Tibial nerve (tissue), 4 donors: ENCODE data around the gene DNMT3B. TPM values are rescaled to one million over a fixed set of nuclear protein-coding genes. Genes with fewer than 3 reads are reported as not detected.

Experiments
- DNase-seq, 2 donors: peaks; one replicate each; pipeline ENCODE4 v3.0.0-alpha.2; 2019; ENCODE audit warnings: low spot score in 2 of 2
- H3K27ac ChIP-seq, 4 donors: fragments of 200-600 bp; sonication (generic) in 3 of 4; one replicate each; pipeline ENCODE4 v1.5.1; 2017 to 2019; ENCODE audit warnings: mild to moderate bottlenecking in 1 of 4
- H3K27me3 ChIP-seq, 2 donors: fragments of 200-600 bp; sonication (generic) in 1 of 2; one replicate each; pipeline versions ENCODE4 v1.5.1 to v1.6.0; 2017 to 2019
- H3K36me3 ChIP-seq, 3 donors: fragments of 200-600 bp; sonication (generic); one replicate each; pipeline ENCODE4 v1.5.1; 2018 to 2019
- H3K4me1 ChIP-seq, 4 donors: fragments of 200-600 bp; sonication (generic) in 3 of 4; one replicate each; pipeline ENCODE4 v1.5.1; 2017 to 2019
- H3K4me3 ChIP-seq, 4 donors: fragments of 200-600 bp; sonication (generic) in 3 of 4; one replicate each; pipeline ENCODE4 v1.5.1; 2017 to 2019; ENCODE audit warnings: mild to moderate bottlenecking in 1 of 4, moderate library complexity in 1 of 4
- H3K9me3 ChIP-seq, 4 donors: fragments of 200-600 bp; sonication (generic) in 3 of 4; one replicate each; pipeline ENCODE4 v1.5.1; 2017 to 2019
- EP300 ChIP-seq, 2 donors: sonication (generic); formaldehyde crosslinking; IDR thresholded peaks; one replicate each; pipeline ENCODE4 v1.6.1; 2017; ENCODE audit warnings: antibody characterized with exemption in 2 of 2, mild to moderate bottlenecking in 1 of 2
- POLR2A ChIP-seq, 2 donors: fragments of 450-650 bp; IDR thresholded peaks; one replicate each; pipeline ENCODE4 v1.6.1; 2017; ENCODE audit warnings: antibody characterized with exemption in 2 of 2, mild to moderate bottlenecking in 2 of 2, moderate library complexity in 2 of 2
- WGBS, 2 donors: methylation state at CpG; one replicate each; pipeline ENCODE4 v1.1.5; 2018; 5-methylcytosine and 5-hydroxymethylcytosine counted together
- total RNA-seq, 4 donors: library from RNA; depleted of rRNA; stranded (reverse); fragments of >200 nt; gene quantifications; one replicate each; pipeline ENCODE4 v1.1.0, GENCODE V29; 2016
- TF ChIP-seq, protein P1 (sequence below), 5 experiments: fragments of 200-600 bp in 3 of 5; fragments of 450-650 bp in 2 of 5; sonication (generic) in 3 of 5; IDR thresholded peaks; one replicate each; pipeline ENCODE4 v1.5.1; 2016 to 2019; ENCODE audit warnings: antibody characterized with exemption in 5 of 5, mild to moderate bottlenecking in 3 of 5, moderate library complexity in 2 of 5

DNMT3B gene
- total RNA-seq, 4 donors from 2014 or later = 1.0 to 1.5 (median 1.3) TPM

- WGBS, 2 donors = 44 to 53% methylated on average over 4 of the region's 4 CpGs
- Histone ChIP-seq H3K36me3 (peaks cover 0 to 24% (median 0%) of the 10 kb centered on the region in 3 donors), H3K27me3 (no peaks in the 10 kb centered on the region), H3K27ac (no peak overlapping the region), H3K4me3 (no peak overlapping the region), H3K9me3 (no peaks in the 10 kb centered on the region), H3K4me1 (no peaks in the 10 kb centered on the region)
- no peak for TF ChIP-seq EP300 (IDR thresholded peaks at IDR 0.05)
- TF ChIP-seq, protein P1, sequence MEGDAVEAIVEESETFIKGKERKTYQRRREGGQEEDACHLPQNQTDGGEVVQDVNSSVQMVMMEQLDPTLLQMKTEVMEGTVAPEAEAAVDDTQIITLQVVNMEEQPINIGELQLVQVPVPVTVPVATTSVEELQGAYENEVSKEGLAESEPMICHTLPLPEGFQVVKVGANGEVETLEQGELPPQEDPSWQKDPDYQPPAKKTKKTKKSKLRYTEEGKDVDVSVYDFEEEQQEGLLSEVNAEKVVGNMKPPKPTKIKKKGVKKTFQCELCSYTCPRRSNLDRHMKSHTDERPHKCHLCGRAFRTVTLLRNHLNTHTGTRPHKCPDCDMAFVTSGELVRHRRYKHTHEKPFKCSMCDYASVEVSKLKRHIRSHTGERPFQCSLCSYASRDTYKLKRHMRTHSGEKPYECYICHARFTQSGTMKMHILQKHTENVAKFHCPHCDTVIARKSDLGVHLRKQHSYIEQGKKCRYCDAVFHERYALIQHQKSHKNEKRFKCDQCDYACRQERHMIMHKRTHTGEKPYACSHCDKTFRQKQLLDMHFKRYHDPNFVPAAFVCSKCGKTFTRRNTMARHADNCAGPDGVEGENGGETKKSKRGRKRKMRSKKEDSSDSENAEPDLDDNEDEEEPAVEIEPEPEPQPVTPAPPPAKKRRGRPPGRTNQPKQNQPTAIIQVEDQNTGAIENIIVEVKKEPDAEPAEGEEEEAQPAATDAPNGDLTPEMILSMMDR (IDR thresholded peaks at IDR 0.05) = no peak
- no peak for TF ChIP-seq POLR2A (IDR thresholded peaks at IDR 0.05)
- DNase-seq = no peak
These were observed 46.3 kb downstream of the DNMT3B start for GRCh38 chr20:32808438-32808837.

DNA sequence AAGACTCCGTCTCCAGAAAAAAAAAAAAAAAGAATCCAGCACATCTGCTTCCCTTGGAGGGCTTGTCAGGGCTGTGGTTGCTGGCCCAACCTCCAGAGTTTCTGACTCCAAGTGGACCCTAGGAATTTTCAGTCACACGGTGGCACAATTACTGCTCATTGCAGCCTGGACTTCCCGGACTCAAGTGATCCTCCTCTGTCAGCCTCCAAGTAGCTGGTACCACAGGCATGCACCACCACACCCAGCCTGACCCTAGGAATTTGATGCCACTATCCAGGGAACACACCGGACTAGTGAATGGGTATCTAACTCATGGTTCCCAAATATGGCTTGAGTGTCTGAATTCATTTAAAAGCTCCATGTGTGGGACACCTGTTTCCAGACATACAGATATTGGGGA lies 47.7 kb downstream of the DNMT3B start:
- Histone ChIP-seq H3K4me1 (no peaks in the 10 kb centered on the region), H3K4me3 (no peak overlapping the region), H3K27ac (no peak overlapping the region), H3K27me3 (no peaks in the 10 kb centered on the region), H3K36me3 (peaks cover 0 to 16% (median 0%) of the 10 kb centered on the region in 3 donors), H3K9me3 (no peaks in the 10 kb centered on the region)
- TF ChIP-seq, protein P1 (IDR thresholded peaks at IDR 0.05) = no peak
- TF ChIP-seq POLR2A (IDR thresholded peaks at IDR 0.05) = no peak
- TF ChIP-seq EP300 (IDR thresholded peaks at IDR 0.05) = no peak
- DNase-seq = no peak
- WGBS, 2 donors = 75 to 96% methylated on average over 3 to 4 of the region's 4 CpGs

DNA sequence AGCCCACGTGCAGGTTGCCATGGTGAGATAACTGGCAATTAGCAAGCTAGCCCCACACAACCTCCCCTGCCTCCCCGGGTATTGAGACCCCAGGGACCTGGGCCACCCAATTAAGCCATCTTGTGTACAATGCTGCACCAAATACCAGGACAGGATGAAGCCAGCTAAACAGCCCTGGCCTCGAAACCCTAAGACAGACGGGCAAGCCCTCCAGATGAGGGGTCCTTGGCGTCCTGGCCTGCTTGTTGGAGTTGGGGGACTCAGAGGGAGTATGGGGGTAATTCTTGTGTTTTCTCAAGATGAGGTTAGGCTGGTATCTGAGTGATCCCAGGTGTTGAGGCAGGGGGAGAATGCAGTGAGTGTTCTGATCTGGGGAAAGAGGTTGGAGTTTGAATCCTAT lies 48.8 kb downstream of the DNMT3B start:
- DNase-seq = no peak
- WGBS, 2 donors = 73 to 87% methylated on average over 5 of the region's 5 CpGs
- no peaks in the 10 kb centered on the region for H3K27me3 ChIP-seq

GRCh38 chr20:32811886-32812285 lies 49.7 kb downstream of the DNMT3B start:
- WGBS, 2 donors = 77 to 86% methylated on average over 6 of the region's 6 CpGs
- H3K9me3 ChIP-seq = no peaks in the 10 kb centered on the region
- DNase-seq = no peak
- H3K4me1 ChIP-seq = no peaks in the 10 kb centered on the region
- H3K27ac ChIP-seq = no peak overlapping the region
- no peaks in the 10 kb centered on the region for H3K27me3 ChIP-seq
- TF ChIP-seq POLR2A (IDR thresholded peaks at IDR 0.05) (no peak), EP300 (IDR thresholded peaks at IDR 0.05) (no peak)
- TF ChIP-seq, protein P1 (IDR thresholded peaks at IDR 0.05) = no peak
- H3K36me3 ChIP-seq = peaks cover 0 to 9% (median 0%) of the 10 kb centered on the region in 3 donors
- no peak overlapping the region for H3K4me3 ChIP-seq

More for the DNA sequence above, 48.8 kb downstream of the DNMT3B start:
- TF ChIP-seq, protein P1 (IDR thresholded peaks at IDR 0.05) = no peak
- TF ChIP-seq EP300 (IDR thresholded peaks at IDR 0.05) (no peak), POLR2A (IDR thresholded peaks at IDR 0.05) (no peak)
- Histone ChIP-seq H3K4me3 (no peak overlapping the region), H3K4me1 (no peaks in the 10 kb centered on the region), H3K27ac (no peak overlapping the region), H3K36me3 (peaks cover 0 to 16% (median 0%) of the 10 kb centered on the region in 3 donors), H3K9me3 (no peaks in the 10 kb centered on the region)

GRCh38 chr20:32819992-32820697 lies 58.0 kb downstream of the DNMT3B start:
- H3K36me3 ChIP-seq = no peaks in the 10 kb centered on the region
- 0 to 1% methylated on average over 18 to 19 of the region's 58 CpGs for WGBS, 2 donors
- H3K4me1 ChIP-seq = peaks cover 0 to 44% (median 28%) of the 10 kb centered on the region in 4 donors
- H3K27me3 ChIP-seq = no peaks in the 10 kb centered on the region
- H3K27ac ChIP-seq = peak overlapping the region; percentile 81 to 97 (median 92)
- H3K4me3 ChIP-seq = peak overlapping the region; percentile 49 to 81 (median 66)
- H3K9me3 ChIP-seq = no peaks in the 10 kb centered on the region
- TF ChIP-seq POLR2A (IDR thresholded peaks at IDR 0.05) (peak in 1 of 2 donors; percentile 71), EP300 (IDR thresholded peaks at IDR 0.05) (peak in 1 of 2 donors; percentile 8)
- TF ChIP-seq, protein P1 (IDR thresholded peaks at IDR 0.05) = no peak
- DNase-seq = peak; percentile 28 to 44
